Naive thymus-derived CD8-positive, alpha-beta T cell (primary cell): ENCODE data around the gene LIPH. TPM values are rescaled to one million over a fixed set of nuclear protein-coding genes. Genes with fewer than 3 reads are reported as not detected.

Source experiments
- ATAC-seq, 2 donors: fragments of 150-1000 bp; cut with Tn5 transposase in 1 of 2; sonication (Bioruptor Pico), chemical (Tn5 transposase) in 1 of 2; 1 replicate in 1 of 2; 2 replicates in 1 of 2; pipeline ENCODE4 v1.10.0; 2021; ENCODE audit warnings: mild to moderate bottlenecking in 2 of 2, moderate library complexity in 2 of 2
- POLR2A ChIA-PET: fragments of 350-600 bp; sonication (Branson Sonifier 250); formaldehyde crosslinking; loops from one replicate; lab custom pipeline; 2021; ENCODE audit warnings: antibody characterized with exemption; lab: Charles Lee
- DNase-seq, 10 donors: peaks; one replicate each; pipeline versions ENCODE4 v3.0.0 to v3.0.0-alpha.2; 2020 to 2022
- H3K27ac Mint-ChIP-seq, 10 donors: one replicate each; pipeline ENCODE4 v1.8.0; 2020 to 2022; ENCODE audit warnings: mild to moderate bottlenecking in 10 of 10, mixed read lengths in 10 of 10, moderate library complexity in 4 of 10, inconsistent platforms in 1 of 10
- H3K27me3 Mint-ChIP-seq, 5 donors: one replicate each; pipeline ENCODE4 v1.8.0; 2021 to 2022; ENCODE audit warnings: mixed read lengths in 5 of 5
- H3K36me3 Mint-ChIP-seq, 3 donors: one replicate each; pipeline ENCODE4 v1.8.0; 2020 to 2022; ENCODE audit warnings: mixed read lengths in 3 of 3, mild to moderate bottlenecking in 2 of 3, inconsistent platforms in 1 of 3
- H3K4me1 Mint-ChIP-seq, 4 donors: one replicate each; pipeline ENCODE4 v1.8.0; 2021 to 2022; ENCODE audit warnings: mixed read lengths in 4 of 4
- H3K4me3 Mint-ChIP-seq, 10 donors: one replicate each; pipeline ENCODE4 v1.8.0; 2020 to 2022; ENCODE audit warnings: mild to moderate bottlenecking in 10 of 10, mixed read lengths in 10 of 10, moderate library complexity in 6 of 10, inconsistent platforms in 1 of 10
- H3K9me3 Mint-ChIP-seq, 9 donors: one replicate each; pipeline ENCODE4 v1.8.0; 2020 to 2022; ENCODE audit warnings: mixed read lengths in 9 of 9, mild to moderate bottlenecking in 3 of 9, inconsistent platforms in 1 of 9, moderate library complexity in 1 of 9
- polyA plus RNA-seq, 3 donors: library from polyadenylated mRNA; unstranded; fragments of 300-500 nt; fragmentation: Illumina TruSeq; gene quantifications; one replicate each; pipeline ENCODE4 v1.2.3, GENCODE V29; 2021
- total RNA-seq, 8 experiments: library from RNA in 2 of 8; stranded (reverse) in 2 of 8; gene quantifications; one replicate each; pipeline ENCODE4 v1.2.3 and lab custom pipeline; 2021 to 2026

LIPH gene
- total and polyA plus RNA-seq, 5 experiments from 2014 or later, result not detected

DNA sequence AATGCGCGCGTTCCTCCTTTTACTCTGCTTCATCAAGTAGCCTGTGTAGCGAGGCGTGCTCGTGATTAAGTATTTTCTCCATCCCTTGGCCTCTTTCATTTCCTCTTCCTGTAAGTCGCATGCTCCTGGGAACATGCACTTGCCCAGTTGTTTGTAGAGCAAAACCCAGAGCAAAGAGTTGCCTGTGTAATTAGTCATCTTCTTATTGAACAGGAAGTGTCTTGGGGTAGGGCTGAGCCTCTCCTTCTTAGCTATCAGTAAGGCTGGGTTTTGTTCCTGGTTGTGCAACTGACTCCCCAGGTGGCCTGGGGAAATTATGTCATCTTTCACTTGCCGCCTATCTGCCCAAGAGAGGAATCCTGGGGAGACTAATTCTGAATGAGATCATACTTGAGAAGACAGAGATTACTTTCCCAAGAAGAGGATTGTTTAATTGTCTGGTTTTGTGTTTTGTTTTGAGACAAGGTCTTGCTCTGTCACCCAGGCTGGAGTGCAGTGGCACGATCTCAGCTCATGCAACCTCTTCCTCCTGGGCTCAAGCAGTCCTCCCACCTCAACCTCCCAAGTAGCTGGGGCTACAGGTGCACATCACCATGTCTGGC lies 14.9 kb downstream of the LIPH start:
- Mint-ChIP-seq H3K36me3 (no peaks in the 10 kb centered on the region), H3K4me1 (peaks cover 0 to 7% (median 5%) of the 10 kb centered on the region in 4 donors), H3K27ac (peak overlapping the region in 5 of 10 donors; percentile 17 to 74 (median 63)), H3K9me3 (no peaks in the 10 kb centered on the region), H3K27me3 (peaks cover 0 to 4% (median 0%) of the 10 kb centered on the region in 5 donors), H3K4me3 (peak overlapping the region in 1 of 10 donors; percentile 15)
- ATAC-seq, result no peak
- no peak for DNase-seq
- POLR2A ChIA-PET, result no interaction called here

DNA sequence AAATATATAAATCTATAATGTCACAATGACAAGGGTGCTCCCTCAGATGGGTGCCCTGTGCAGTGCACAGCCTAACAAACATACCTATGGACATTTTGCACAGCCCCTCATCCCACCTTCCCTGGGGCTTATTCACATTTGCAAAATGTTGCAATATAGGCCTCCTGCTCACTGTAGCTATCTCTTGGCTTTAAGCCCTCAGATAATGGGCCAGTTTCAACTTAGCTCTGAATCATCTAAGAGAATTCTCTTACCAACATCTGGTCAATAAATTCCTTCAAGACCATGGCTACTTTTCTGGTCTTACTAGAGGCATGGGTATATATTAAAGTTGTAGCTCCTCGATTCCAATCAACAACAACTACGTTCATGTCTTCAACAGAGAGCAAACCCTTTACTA lies 17.9 kb downstream of the LIPH start:
- H3K9me3 Mint-ChIP-seq, result no peaks in the 10 kb centered on the region
- H3K36me3 Mint-ChIP-seq, result no peaks in the 10 kb centered on the region
- DNase-seq, result no peak
- no peak overlapping the region for H3K4me3 Mint-ChIP-seq
- peaks cover 0 to 7% (median 5%) of the 10 kb centered on the region in 4 donors for H3K4me1 Mint-ChIP-seq
- ATAC-seq, result no peak
- H3K27ac Mint-ChIP-seq, result no peak overlapping the region
- POLR2A ChIA-PET, result no interaction called here
- peaks cover 0 to 2% (median 0%) of the 10 kb centered on the region in 5 donors for H3K27me3 Mint-ChIP-seq

DNA sequence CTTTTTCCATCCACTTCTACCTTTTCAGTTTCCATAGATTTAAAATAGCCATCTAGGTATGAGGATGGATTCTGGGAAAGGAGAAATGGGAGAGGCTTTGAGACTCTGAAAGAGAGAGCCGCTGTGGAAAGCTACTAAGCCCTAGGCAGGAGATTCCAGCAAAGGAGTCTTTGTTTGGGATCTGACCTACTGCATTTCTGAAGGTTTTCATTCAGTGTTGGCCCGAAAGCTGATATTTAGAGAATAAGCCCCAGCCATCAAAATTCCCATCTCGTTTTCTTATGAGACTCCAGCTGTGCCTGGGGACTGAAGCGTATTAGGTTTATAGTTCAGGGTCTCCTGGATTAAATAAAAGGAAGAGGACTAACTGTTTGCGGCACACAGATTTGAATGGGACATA lies 19.5 kb downstream of the LIPH start:
- no peaks in the 10 kb centered on the region for H3K9me3 Mint-ChIP-seq
- ATAC-seq (no peak), DNase-seq (no peak)
- H3K4me3 Mint-ChIP-seq, result no peak overlapping the region
- peaks cover 0 to 7% (median 5%) of the 10 kb centered on the region in 4 donors for H3K4me1 Mint-ChIP-seq
- H3K27me3 Mint-ChIP-seq, result peaks cover 0 to 2% (median 0%) of the 10 kb centered on the region in 5 donors
- H3K27ac Mint-ChIP-seq, result no peak overlapping the region
- no peaks in the 10 kb centered on the region for H3K36me3 Mint-ChIP-seq
- POLR2A ChIA-PET, result no interaction called here

DNA sequence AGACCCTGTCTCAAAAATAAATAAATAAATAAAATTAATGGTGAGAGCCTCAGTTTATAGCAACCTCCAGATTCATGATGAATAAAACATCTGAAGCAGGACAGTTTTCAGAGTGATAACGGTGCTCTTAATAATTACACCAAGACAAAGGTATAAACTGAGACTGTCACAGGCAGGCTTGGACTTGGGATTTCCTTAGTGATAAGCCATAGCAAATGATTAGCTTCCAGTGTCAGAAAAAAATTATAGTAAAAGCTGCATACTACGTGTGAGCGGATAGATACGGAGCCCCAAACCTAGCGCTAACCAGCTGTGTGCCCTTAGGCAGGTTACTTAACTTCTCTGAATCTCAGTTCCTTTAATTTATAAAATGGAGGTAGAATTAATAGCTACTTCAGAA lies 21.5 kb downstream of the LIPH start:
- POLR2A ChIA-PET, result no interaction called here

DNA sequence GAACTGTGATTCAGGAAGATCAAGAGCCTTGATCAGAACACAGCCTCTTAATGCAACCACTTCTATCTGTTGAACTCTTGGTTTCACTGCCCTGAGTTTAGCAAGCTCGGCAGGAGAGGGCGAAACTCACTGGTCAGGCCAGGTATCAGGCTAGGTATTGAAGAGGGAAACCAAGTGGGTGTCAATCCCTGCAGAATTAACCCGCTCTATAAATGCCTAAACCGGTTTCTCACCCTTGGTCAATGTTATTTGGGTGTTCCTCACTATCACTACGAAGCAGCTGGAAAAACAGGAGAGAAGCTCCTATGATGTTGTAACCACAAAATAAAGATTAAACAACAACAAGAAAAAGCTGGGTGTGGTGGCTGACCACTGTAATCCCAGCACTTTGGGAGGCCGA lies 23.9 kb downstream of the LIPH start:
- H3K9me3 Mint-ChIP-seq, result no peaks in the 10 kb centered on the region
- H3K4me1 Mint-ChIP-seq, result no peaks in the 10 kb centered on the region
- POLR2A ChIA-PET, result no interaction called here
- peaks cover 7 to 18% (median 8%) of the 10 kb centered on the region in 5 donors for H3K27me3 Mint-ChIP-seq
- H3K36me3 Mint-ChIP-seq, result no peaks in the 10 kb centered on the region
- H3K27ac Mint-ChIP-seq, result no peak overlapping the region
- DNase-seq (no peak), ATAC-seq (no peak)
- H3K4me3 Mint-ChIP-seq, result no peak overlapping the region

More for the DNA sequence above, 21.5 kb downstream of the LIPH start:
- H3K27me3 Mint-ChIP-seq, result peaks cover under 1 to 3% (median 2%) of the 10 kb centered on the region in 5 donors
- H3K9me3 Mint-ChIP-seq, result no peaks in the 10 kb centered on the region
- ATAC-seq (no peak), DNase-seq (no peak)
- no peaks in the 10 kb centered on the region for H3K36me3 Mint-ChIP-seq
- H3K4me1 Mint-ChIP-seq, result no peaks in the 10 kb centered on the region
- H3K4me3 Mint-ChIP-seq, result no peak overlapping the region
- no peak overlapping the region for H3K27ac Mint-ChIP-seq

DNA sequence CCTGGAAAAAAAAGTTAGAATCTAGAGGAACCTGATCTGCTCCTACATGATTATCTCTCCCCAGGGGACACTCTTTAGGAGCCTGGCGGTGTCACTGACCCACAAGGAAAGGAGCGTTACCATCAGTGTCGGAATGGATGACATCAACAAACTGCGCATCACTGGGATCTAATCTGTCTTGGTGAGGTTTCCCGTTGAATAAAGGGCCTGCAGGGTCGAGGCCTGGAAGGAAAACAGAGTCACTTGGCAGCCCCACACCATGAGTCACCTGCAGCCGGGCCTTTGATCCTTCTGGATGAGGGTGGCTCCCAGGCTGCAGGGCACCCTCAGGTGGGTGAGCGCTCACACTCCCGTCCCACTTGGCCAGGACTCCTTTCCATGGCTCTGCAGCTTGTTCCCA lies 25.0 kb downstream of the LIPH start:
- no peak for DNase-seq
- Mint-ChIP-seq H3K4me3 (no peak overlapping the region), H3K27ac (no peak overlapping the region)

DNA sequence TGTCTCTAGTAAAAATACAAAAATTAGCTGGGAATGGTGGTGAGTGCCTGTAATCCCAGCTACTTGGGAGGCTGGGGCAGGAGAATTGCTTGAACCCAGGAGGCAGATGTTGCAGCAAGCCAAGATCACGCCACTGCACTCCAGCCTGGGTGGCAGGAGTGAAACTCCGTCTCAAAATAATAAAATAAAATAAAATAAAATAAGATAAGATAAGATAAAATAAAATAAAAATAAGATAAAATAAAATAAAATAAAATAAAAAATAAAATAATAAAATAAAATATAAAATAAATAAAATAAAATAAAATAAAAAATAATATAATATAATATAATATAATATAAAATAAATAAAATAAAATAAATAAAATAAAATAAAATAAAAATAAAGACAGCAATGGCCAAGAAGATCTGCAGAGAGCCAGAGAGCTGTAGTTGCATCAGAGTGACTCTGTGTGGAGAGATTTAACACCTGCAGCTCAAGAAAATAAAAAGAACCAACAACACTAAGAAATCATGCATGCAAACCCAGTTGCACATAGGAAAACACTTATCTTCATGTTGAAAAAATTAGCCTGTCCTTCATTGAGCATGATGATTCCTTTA lies 25.9 kb downstream of the LIPH start:
- Mint-ChIP-seq H3K27me3 (peaks cover 8 to 28% (median 12%) of the 10 kb centered on the region in 5 donors), H3K27ac (no peak overlapping the region), H3K36me3 (no peaks in the 10 kb centered on the region), H3K9me3 (no peaks in the 10 kb centered on the region), H3K4me3 (no peak overlapping the region), H3K4me1 (no peaks in the 10 kb centered on the region)
- DNase-seq, result no peak
- ATAC-seq, result no peak
- POLR2A ChIA-PET, result no interaction called here

More for the DNA sequence above, 25.0 kb downstream of the LIPH start:
- Mint-ChIP-seq H3K27me3 (peaks cover 8 to 21% (median 8%) of the 10 kb centered on the region in 5 donors), H3K4me1 (no peaks in the 10 kb centered on the region), H3K9me3 (no peaks in the 10 kb centered on the region), H3K36me3 (no peaks in the 10 kb centered on the region)
- POLR2A ChIA-PET, result no interaction called here
- no peak for ATAC-seq

DNA sequence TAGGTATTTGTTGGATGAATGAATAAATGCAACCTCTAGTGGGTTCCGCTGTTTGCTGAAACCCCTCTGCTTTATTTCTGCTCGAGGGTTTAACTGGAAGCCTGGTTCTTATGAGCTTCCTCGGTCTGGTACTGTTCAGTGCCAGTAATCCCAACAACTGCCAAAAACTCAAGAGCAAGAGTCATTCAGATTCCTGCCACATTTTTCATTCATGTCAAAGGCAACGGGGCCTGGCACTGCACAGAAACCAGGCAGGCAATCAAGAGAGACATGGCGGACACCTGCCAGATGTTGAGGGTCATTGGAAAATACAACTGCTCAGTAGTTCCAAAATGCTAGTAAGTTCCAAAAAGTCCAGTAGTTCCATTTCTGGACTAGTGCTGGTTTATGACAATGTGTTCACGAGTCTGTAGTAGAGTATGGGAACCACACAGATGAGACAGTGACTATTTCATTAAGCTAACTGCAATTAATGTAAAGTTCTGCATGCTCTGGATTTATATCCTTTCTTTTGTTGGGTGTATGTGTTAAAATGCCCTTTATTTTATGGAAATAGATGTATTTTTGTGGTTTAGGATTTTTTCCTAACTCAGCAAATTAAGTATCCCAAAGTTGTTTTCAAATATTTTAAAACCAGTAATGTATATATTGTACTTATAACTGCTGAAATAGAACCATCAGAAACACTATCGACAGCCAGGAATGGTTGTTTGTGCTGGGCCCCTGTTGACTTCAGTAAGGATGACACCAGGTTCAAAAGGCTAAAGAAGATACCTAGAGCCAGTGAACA lies 30.8 kb downstream of the LIPH start:
- H3K36me3 Mint-ChIP-seq, result no peaks in the 10 kb centered on the region
- POLR2A ChIA-PET, result interaction anchor here (0.5 kb wide), 1 partner anchor 84 kb away, joined by 5 read pairs; no protein-coding TSS in a partner anchor
- no peaks in the 10 kb centered on the region for H3K9me3 Mint-ChIP-seq
- ATAC-seq (no peak), DNase-seq (no peak)
- no peaks in the 10 kb centered on the region for H3K4me1 Mint-ChIP-seq
- peaks cover 14 to 38% (median 26%) of the 10 kb centered on the region in 5 donors for H3K27me3 Mint-ChIP-seq
- H3K27ac Mint-ChIP-seq, result no peak overlapping the region
- H3K4me3 Mint-ChIP-seq, result no peak overlapping the region

DNA sequence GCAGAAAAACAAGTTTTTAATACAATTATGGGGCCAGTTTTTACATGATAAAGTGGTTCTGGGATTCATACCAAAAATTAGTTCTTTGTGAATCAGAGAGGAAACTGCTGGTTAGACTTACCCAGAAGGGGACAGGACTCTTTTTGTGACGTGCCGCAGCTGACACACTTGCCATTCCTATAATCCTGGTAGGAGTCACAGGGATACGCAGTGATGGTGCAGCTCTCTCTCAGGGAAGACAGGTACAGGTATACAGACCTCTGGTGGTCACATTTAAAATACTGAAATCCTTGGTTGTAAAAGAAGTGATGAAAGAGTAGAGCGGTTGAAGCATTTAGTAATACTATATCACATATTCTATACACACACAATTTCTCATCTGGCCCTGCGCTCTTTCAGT lies 33.4 kb downstream of the LIPH start:
- no peak overlapping the region for H3K4me3 Mint-ChIP-seq
- H3K27ac Mint-ChIP-seq, result no peak overlapping the region
- H3K27me3 Mint-ChIP-seq, result peaks cover 11 to 23% (median 20%) of the 10 kb centered on the region in 5 donors
- no peaks in the 10 kb centered on the region for H3K4me1 Mint-ChIP-seq
- no peaks in the 10 kb centered on the region for H3K9me3 Mint-ChIP-seq
- POLR2A ChIA-PET, result no interaction called here
- no peaks in the 10 kb centered on the region for H3K36me3 Mint-ChIP-seq
- DNase-seq, result no peak
- no peak for ATAC-seq

DNA sequence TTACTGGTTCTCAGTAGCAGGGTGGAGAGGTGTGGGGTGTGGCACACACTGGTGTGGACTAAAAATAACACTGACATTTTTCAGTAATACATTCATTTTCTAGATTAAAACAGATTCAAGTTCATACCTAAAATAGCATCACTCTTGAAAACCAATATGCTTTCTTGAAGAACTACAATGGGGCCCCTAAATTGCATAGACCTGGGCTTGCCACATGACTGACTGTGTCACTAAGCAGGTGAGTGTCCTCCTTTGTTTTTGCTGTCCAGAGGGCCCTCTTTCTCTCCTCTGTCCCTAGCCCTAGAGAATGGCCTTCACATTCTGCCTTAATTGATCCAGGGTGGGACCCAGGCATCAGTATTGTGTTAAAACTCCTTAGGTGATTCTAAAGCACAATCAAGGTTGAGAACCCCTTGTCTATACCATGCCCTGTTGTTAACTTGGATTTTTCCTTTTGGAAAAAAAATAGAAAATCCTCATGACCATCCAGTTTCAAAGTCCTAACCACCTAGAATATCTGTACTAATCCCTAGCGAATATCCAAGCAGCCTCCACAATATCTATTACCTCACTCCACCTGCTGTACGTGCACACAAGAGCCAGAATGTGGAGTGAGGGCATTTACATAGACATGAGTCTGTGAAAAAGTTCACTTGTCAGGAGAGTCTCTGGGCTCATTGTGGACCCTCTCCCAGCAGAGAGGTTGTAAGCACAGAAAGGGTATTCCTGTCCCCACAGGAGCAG lies 34.8 kb downstream of the LIPH start:
- Mint-ChIP-seq H3K4me3 (no peak overlapping the region), H3K27ac (no peak overlapping the region), H3K27me3 (peaks cover 9 to 23% (median 19%) of the 10 kb centered on the region in 5 donors), H3K36me3 (no peaks in the 10 kb centered on the region), H3K9me3 (no peaks in the 10 kb centered on the region), H3K4me1 (no peaks in the 10 kb centered on the region)
- ATAC-seq (no peak), DNase-seq (no peak)
- POLR2A ChIA-PET, result no interaction called here

DNA sequence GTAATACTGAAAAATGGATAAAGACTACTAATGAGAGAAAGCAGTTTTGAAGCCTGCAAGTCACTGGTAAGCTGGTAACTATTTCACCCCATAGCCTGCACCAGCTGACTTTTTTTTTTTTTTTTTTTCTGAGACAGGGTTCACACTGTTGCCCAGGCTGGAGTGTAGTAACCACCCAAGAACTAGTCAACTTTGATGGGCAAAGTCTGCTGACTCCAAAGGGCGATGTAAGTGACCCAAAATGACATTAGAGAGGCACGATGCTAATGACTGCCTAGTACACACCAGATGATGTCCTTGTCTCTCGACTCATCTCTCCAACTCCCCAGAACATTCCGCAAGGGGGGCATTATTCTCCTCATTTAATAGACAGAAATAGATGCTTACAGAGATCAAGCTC lies 40.7 kb downstream of the LIPH start:
- POLR2A ChIA-PET, result no interaction called here
- no peak for DNase-seq
- no peak overlapping the region for H3K27ac Mint-ChIP-seq
- H3K36me3 Mint-ChIP-seq, result no peaks in the 10 kb centered on the region
- no peak overlapping the region for H3K4me3 Mint-ChIP-seq
- H3K4me1 Mint-ChIP-seq, result no peaks in the 10 kb centered on the region
- no peak for ATAC-seq
- H3K9me3 Mint-ChIP-seq, result no peaks in the 10 kb centered on the region
- H3K27me3 Mint-ChIP-seq, result peaks cover 0 to 6% (median 2%) of the 10 kb centered on the region in 5 donors

DNA sequence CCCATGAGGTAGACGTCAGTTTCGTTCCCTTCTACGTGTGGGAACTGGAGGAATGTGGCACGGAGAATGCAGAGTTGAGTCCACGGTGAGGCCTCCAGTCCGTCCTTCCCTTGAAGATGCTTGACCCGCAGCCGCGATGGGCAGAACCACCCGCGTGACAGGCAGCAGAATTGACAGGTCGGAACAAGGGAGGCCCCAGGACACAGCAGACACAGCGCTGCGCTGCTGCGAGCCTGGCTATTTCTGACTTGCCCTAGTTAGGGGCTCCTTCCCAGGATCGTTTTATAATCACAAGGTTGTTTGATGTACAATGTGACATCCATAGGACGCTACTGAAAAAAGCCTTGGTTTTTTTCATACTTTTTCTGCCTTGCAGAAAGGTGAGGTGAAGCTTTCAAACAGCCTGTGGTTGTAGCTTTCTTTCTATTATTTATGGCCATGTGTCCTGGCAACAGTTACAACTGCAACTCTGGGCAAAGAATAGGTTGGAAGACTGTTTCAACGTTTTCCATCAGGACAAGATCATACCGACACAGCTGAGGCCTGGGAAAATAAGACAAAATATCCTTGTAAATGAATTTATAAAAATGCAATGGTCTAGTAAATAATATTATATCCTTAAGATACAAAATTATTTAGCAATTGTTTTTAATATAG lies 43.9 kb downstream of the LIPH start:
- H3K27me3 Mint-ChIP-seq, result peaks cover 0 to 3% (median 0%) of the 10 kb centered on the region in 5 donors
- DNase-seq (no peak), ATAC-seq (no peak)
- H3K9me3 Mint-ChIP-seq, result no peaks in the 10 kb centered on the region
- no peaks in the 10 kb centered on the region for H3K4me1 Mint-ChIP-seq
- POLR2A ChIA-PET, result no interaction called here
- H3K27ac Mint-ChIP-seq, result no peak overlapping the region
- H3K4me3 Mint-ChIP-seq, result no peak overlapping the region
- H3K36me3 Mint-ChIP-seq, result no peaks in the 10 kb centered on the region
